Pancreas (tissue), 10 donors: Measurements from ENCODE around the gene BDH1. TPM values are rescaled to one million over a fixed set of nuclear protein-coding genes. Genes with fewer than 3 reads are reported as not detected.
"Not testable (repeated sequence)": the region's sequence is repeated elsewhere in the genome, so short reads cannot be mapped to it uniquely, and the experiment has no call there.

Experiments used
- ATAC-seq, 4 donors: fragments of 200-7000 bp; cut with Tn5 transposase; one replicate each; pipeline versions ENCODE4 v1.8.0 to v1.9.1; 2020; ENCODE audit warnings: mild to moderate bottlenecking in 4 of 4, moderate library complexity in 4 of 4
- DNase-seq, 6 donors: peaks; one replicate each; pipeline ENCODE4 v3.0.0-alpha.2; 2020
- FAIRE-seq: peaks from 2 replicates; lab custom pipeline; 2012; peaks lifted over from hg19 to GRCh38; lab: Jason Lieb, UNC
- H3K27ac ChIP-seq, 4 donors: fragments of 200-600 bp; sonication (generic); 1 replicate in 3 of 4; 2 replicates in 1 of 4; pipeline versions ENCODE4 v1.5.0 to v1.8.0; 2020
- H3K27me3 ChIP-seq, 4 donors: fragments of 200-600 bp; one replicate each; pipeline ENCODE4 v1.8.0; 2021
- H3K36me3 ChIP-seq, 3 donors: fragments of 200-600 bp; sonication (generic) in 1 of 3; one replicate each; pipeline versions ENCODE4 v1.5.0 to v1.8.0; 2020 to 2021
- H3K4me1 ChIP-seq, 3 donors: fragments of 200-600 bp; one replicate each; pipeline ENCODE4 v1.8.0; 2021
- H3K4me3 ChIP-seq, 4 donors: fragments of 200-600 bp; sonication (generic) in 2 of 4; one replicate each; pipeline versions ENCODE4 v1.5.0 to v1.8.0; 2020 to 2021
- H3K9me3 ChIP-seq, 4 donors: fragments of 200-600 bp; one replicate each; pipeline ENCODE4 v1.8.0; 2021
- WGBS, 2 donors: extraction: QIAGEN DNeasy Blood & Tissue Kit; methylation state at CpG; one replicate each; pipeline ENCODE4 v1.1.7; 2013; 5-methylcytosine and 5-hydroxymethylcytosine counted together
- intact Hi-C, 3 donors: fragments of 100-400 bp; cut with DNase I; formaldehyde crosslinking; loops; one replicate each; pipeline versions ENCODE4 v1.11.1 to v1.14.2; 2022
- polyA plus RNA-seq, 2 donors: library from polyadenylated mRNA; stranded (reverse); fragments of 200-250 nt; gene quantifications; one replicate each; pipeline ENCODE4 v1.2.3, GENCODE V29; 2013
- total RNA-seq, 6 donors: library from RNA; stranded (reverse); fragmentation: NEBNext Ultra II Directional in 4 of 6; extraction: Animal tissue kit (Norgen Biotek cat#: 25700) in 4 of 6; gene quantifications; one replicate each; pipeline versions ENCODE4 v1.2.1 to v1.2.4, GENCODE V29; 2021 to 2023
- TF ChIP-seq, protein P1 (sequence below), 4 donors: fragments of 200-600 bp; sonication (generic) in 3 of 4; IDR thresholded peaks; one replicate each; pipeline versions ENCODE4 v1.5.0 to v1.8.0; 2021; ENCODE audit warnings: antibody characterized with exemption in 4 of 4
- donor health status: healthy with polysubstance abuse.
- donor health status: DM: no; HTN: no; CAD: no; lungs with moderate emphysema.
- donor health status: DM: no; HTN: no; CAD: no.
- donor health status: control.
- donor health status: control.
- donor health status: Bipolar disorder and iron deficiency.
- donor health status: DM: yes; HTN: yes; CAD: no.
- donor health status: DM: no; HTN: no; CAD: no.
- donor health status: DM: no; HTN: no; CAD: no.
- donor health status: DM: yes; HTN: yes; CAD: no.

The BDH1 gene, protein sequence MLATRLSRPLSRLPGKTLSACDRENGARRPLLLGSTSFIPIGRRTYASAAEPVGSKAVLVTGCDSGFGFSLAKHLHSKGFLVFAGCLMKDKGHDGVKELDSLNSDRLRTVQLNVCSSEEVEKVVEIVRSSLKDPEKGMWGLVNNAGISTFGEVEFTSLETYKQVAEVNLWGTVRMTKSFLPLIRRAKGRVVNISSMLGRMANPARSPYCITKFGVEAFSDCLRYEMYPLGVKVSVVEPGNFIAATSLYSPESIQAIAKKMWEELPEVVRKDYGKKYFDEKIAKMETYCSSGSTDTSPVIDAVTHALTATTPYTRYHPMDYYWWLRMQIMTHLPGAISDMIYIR
- 10 to 100 TPM in 2 of 6 donors, 1 to 10 TPM in 4; 2.1 to 11.9 (median 6.7) TPM for total RNA-seq
- polyA plus RNA-seq, result 10 to 100 TPM in 1 of 2 donors, 1 to 10 TPM in 1; 9.2 to 20.8 TPM

- Histone ChIP-seq H3K27me3 (no peaks in the 10 kb centered on the region), H3K4me3 (peak within 1 kb of the TSS; percentile 58 to 74 (median 63)), H3K9me3 (no peaks in the 10 kb centered on the region), H3K27ac (peak within 1 kb of the TSS; percentile 77 to 96 (median 88)), H3K36me3 (no peaks in the 10 kb centered on the region), H3K4me1 (peaks cover 0 to 4% (median 4%) of the 10 kb centered on the region in 3 donors)
- TF ChIP-seq, protein P1, sequence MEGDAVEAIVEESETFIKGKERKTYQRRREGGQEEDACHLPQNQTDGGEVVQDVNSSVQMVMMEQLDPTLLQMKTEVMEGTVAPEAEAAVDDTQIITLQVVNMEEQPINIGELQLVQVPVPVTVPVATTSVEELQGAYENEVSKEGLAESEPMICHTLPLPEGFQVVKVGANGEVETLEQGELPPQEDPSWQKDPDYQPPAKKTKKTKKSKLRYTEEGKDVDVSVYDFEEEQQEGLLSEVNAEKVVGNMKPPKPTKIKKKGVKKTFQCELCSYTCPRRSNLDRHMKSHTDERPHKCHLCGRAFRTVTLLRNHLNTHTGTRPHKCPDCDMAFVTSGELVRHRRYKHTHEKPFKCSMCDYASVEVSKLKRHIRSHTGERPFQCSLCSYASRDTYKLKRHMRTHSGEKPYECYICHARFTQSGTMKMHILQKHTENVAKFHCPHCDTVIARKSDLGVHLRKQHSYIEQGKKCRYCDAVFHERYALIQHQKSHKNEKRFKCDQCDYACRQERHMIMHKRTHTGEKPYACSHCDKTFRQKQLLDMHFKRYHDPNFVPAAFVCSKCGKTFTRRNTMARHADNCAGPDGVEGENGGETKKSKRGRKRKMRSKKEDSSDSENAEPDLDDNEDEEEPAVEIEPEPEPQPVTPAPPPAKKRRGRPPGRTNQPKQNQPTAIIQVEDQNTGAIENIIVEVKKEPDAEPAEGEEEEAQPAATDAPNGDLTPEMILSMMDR (IDR thresholded peaks at IDR 0.05), result no peak
- peak in 5 of 6 donors; percentile 32 to 84 (median 48) for DNase-seq
- intact Hi-C loops, result no loop called here
- no peak for FAIRE-seq
- 1% methylated on average over 57 to 96 of the region's 96 CpGs for WGBS, 2 donors
- peak; percentile 20 to 56 (median 38) for ATAC-seq
Observed at GRCh38 chr3:197555281-197556261, at the start of gene BDH1. TSS of gene BDH1 (minus strand) at chr3:197555968. CDS start at chr3:197546443, 9,525 bp downstream.

- H3K36me3 ChIP-seq, result peaks cover 0 to 11% (median 3%) of the 10 kb centered on the region in 3 donors
- DNase-seq (no peak), ATAC-seq (no peak), FAIRE-seq (no peak)
- H3K4me3 ChIP-seq, result no peak overlapping the region
- H3K9me3 ChIP-seq, result no peaks in the 10 kb centered on the region
- TF ChIP-seq, protein P1 (IDR thresholded peaks at IDR 0.05), result no peak
- H3K27ac ChIP-seq, result no peak overlapping the region
- H3K4me1 ChIP-seq, result peaks cover 0 to 4% (median 0%) of the 10 kb centered on the region in 3 donors
- 96 to 98% methylated on average over 15 of the region's 15 CpGs for WGBS, 2 donors
- no peaks in the 10 kb centered on the region for H3K27me3 ChIP-seq
- intact Hi-C loops, result no loop called here
Observed at GRCh38 chr3:197603317-197603933, 47.7 kb upstream of the BDH1 start.

DNA sequence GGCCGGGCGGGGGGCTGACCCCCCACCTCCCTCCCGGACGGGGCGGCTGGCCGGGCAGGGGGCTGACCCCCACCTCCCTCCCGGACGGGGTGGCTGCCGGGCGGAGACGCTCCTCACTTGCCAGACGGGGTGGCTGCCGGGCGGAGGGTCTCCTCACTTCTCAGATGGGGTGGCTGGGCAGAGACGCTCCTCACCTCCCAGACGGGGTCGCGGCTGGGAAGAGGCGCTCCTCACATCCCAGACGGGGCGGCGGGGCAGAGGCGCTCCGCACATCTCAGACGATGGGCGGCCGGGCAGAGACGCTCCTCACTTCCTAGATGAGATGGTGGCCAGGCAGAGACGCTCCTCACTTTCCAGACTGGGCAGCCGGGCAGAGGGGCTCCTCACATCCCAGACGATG lies 46.6 kb upstream of the BDH1 start:
- FAIRE-seq, H3K4me1 ChIP-seq, H3K27me3 ChIP-seq, H3K4me3 ChIP-seq, H3K9me3 ChIP-seq, intact Hi-C loops, H3K36me3 ChIP-seq, DNase-seq, ATAC-seq, H3K27ac ChIP-seq: not testable (repeated sequence)
- 95 to 96% methylated on average over 24 to 31 of the region's 31 CpGs for WGBS, 2 donors

- intact Hi-C loops, H3K9me3 ChIP-seq, FAIRE-seq, ATAC-seq, DNase-seq, H3K4me1 ChIP-seq, H3K4me3 ChIP-seq, H3K27ac ChIP-seq, H3K36me3 ChIP-seq, H3K27me3 ChIP-seq: not testable (repeated sequence)
- WGBS, 2 donors, result 4 to 23% methylated on average over 2 of the region's 2 CpGs
Observed at GRCh38 chr3:197601566-197601840, 45.7 kb upstream of the BDH1 start.

GRCh38 chr3:197600796-197601565 lies 45.2 kb upstream of the BDH1 start:
- no peaks in the 10 kb centered on the region for H3K27me3 ChIP-seq
- no peak overlapping the region for H3K4me3 ChIP-seq
- no peaks in the 10 kb centered on the region for H3K9me3 ChIP-seq
- 84 to 86% methylated on average over 22 of the region's 22 CpGs for WGBS, 2 donors
- H3K4me1 ChIP-seq, result peaks cover 0 to 4% (median 0%) of the 10 kb centered on the region in 3 donors
- no peaks in the 10 kb centered on the region for H3K36me3 ChIP-seq
- FAIRE-seq (no peak), ATAC-seq (no peak), DNase-seq (no peak)
- intact Hi-C loops, result no loop called here
- no peak overlapping the region for H3K27ac ChIP-seq
- TF ChIP-seq, protein P1 (IDR thresholded peaks at IDR 0.05), result no peak
